T-helper 2 cell treated with Interferon-gamma antibody and Interleukin-4, amounts not matched to agents 5 μg/mL and 100 μg/mL, for 36 hours (primary cell): Measurements from ENCODE around the gene TUBB3.

Source experiments
- DNase-seq: peaks from one replicate; pipeline ENCODE4 v3.0.0; 2021; ENCODE audit warnings: low spot score
- H3K27ac Mint-ChIP-seq: one replicate; pipeline ENCODE4 v1.8.0; 2021; ENCODE audit warnings: mild to moderate bottlenecking, mixed read lengths
- H3K27me3 Mint-ChIP-seq: one replicate; pipeline ENCODE4 v1.8.0; 2021; ENCODE audit warnings: low read depth, mixed read lengths
- H3K36me3 Mint-ChIP-seq: one replicate; pipeline ENCODE4 v1.8.0; 2021; ENCODE audit warnings: low read depth, mixed read lengths
- H3K4me1 Mint-ChIP-seq: one replicate; pipeline ENCODE4 v1.8.0; 2021; ENCODE audit warnings: low read depth, mixed read lengths
- H3K4me3 Mint-ChIP-seq: one replicate; pipeline ENCODE4 v1.8.0; 2022; ENCODE audit warnings: mild to moderate bottlenecking, moderate library complexity, mixed read lengths
- H3K9me3 Mint-ChIP-seq: one replicate; pipeline ENCODE4 v1.8.0; 2021; ENCODE audit warnings: mixed read lengths

The TUBB3 gene

DNA sequence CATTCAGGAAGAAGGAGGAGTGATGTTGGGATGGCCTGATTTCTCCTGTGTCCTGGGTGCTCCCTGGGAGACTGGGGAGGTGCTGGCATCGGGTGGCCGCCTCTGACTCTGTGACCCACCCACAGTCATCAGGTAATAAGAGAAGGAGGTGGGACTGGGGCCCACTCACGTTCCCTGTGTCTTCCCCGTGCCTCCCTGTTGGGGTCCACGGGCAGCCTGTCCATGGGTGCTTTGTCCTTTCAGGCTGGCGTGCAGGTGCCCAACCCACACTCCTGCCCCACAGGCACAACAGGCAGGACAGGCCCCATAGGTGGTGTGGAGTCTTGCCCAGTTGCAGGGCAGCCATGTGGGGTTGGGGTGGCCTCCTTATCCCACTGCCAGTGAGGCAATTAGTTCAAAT, 29.4 kb downstream of the TUBB3 start:
- no peak overlapping the region for H3K4me3 Mint-ChIP-seq
- no peaks in the 10 kb centered on the region for H3K36me3 Mint-ChIP-seq
- no peaks in the 10 kb centered on the region for H3K4me1 Mint-ChIP-seq
- peaks cover 14% of the 10 kb centered on the region for H3K27me3 Mint-ChIP-seq
- DNase-seq: no peak
- no peak overlapping the region for H3K27ac Mint-ChIP-seq
- H3K9me3 Mint-ChIP-seq: no peaks in the 10 kb centered on the region

DNA sequence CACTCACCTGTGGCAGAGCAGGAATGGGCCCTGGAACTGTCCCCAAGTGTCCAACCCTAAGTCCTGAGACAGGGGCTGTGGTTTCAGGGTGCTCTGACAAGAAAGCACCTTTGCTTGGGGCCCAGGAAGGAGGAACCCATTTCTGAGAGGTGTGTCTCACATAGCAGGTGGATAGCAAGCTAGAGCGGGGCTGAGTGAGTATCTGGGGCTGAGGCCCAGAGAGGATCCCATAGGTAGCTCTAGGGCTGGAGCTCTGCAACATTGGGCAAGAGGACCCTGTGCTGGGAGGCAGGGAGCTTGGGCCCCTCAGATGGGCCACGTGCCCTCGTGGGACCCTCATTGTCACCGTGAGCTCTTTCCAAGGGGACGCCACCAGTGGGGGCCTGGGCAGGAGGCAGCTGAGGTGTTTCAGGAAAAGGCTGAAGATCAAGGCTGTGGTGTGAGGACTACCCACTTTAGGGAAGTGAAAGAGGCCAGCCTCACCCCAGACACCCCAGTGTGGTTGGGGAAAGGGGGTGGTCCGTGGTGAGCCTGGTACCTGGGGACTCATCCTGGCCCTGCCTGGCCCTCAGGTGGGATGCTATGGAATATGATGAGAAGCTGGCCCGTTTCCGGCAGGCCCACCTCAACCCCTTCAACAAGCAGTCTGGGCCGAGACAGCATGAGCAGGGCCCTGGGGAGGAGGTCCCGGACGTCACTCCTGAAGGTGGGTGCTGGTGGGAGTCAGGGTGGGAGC, 30.7 kb downstream of the TUBB3 start:
- no peak for DNase-seq
- Mint-ChIP-seq H3K4me1 (no peaks in the 10 kb centered on the region), H3K9me3 (no peaks in the 10 kb centered on the region), H3K36me3 (no peaks in the 10 kb centered on the region), H3K27ac (no peak overlapping the region), H3K4me3 (no peak overlapping the region), H3K27me3 (peaks cover 10% of the 10 kb centered on the region)

DNA sequence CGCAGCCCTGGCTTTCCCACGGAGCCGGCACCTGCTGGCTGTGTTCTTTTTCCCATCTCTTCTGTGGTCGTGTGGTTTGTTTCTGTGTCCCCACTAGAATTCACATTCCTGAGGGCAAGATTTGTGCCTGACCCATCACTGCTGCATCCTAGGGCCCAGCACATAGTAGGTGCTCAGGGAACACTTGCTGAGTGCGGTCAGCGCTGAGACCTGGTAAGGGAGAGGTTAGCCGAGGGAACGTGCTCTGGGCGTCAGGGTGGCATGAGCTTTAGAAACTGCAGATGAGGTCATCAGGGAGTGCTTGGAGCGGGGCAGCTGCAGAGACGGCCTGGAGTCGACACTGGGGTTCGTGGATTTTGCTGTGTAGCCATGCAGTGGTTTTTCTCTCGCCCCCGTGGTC, 31.3 kb downstream of the TUBB3 start:
- no peak overlapping the region for H3K27ac Mint-ChIP-seq
- H3K27me3 Mint-ChIP-seq: peaks cover 10% of the 10 kb centered on the region
- no peaks in the 10 kb centered on the region for H3K36me3 Mint-ChIP-seq
- no peaks in the 10 kb centered on the region for H3K4me1 Mint-ChIP-seq
- no peak overlapping the region for H3K4me3 Mint-ChIP-seq
- no peak for DNase-seq
- no peaks in the 10 kb centered on the region for H3K9me3 Mint-ChIP-seq

DNA sequence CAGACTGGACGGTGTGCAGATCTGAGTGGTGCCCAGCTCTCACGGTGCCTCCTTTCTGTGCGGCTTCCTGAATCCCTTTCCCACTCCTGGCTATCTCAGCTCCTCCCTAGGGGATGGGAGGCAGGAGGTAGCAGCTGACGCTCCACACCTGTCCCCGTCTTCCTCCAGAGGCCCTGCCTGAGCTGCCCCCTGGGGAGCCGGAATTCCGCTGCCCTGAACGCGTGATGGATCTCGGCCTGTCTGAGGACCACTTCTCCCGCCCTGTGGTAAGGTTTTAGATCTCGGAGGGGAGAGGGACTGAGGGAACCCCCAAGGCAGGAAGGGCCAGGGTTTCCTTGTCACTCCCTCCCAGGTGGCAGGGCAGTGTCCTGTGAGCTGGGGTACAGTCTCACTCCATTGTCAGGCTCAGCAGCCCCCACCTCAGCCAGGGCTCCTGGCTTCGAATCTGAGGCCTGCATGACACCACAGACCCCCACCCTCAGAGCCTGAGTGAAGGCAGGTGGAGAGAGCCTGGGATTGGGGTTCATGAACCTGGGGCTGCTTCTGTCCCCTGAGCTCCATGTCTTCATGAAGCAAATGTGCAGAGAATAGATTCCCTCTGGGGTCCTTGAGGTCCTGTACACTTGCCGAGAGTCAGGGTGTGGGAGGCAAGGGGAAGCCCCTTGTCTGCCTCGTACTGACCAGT, 32.0 kb downstream of the TUBB3 start:
- Mint-ChIP-seq H3K4me3 (no peak overlapping the region), H3K36me3 (no peaks in the 10 kb centered on the region), H3K27ac (no peak overlapping the region), H3K9me3 (no peaks in the 10 kb centered on the region), H3K27me3 (peaks cover 3% of the 10 kb centered on the region), H3K4me1 (no peaks in the 10 kb centered on the region)
- no peak for DNase-seq

DNA sequence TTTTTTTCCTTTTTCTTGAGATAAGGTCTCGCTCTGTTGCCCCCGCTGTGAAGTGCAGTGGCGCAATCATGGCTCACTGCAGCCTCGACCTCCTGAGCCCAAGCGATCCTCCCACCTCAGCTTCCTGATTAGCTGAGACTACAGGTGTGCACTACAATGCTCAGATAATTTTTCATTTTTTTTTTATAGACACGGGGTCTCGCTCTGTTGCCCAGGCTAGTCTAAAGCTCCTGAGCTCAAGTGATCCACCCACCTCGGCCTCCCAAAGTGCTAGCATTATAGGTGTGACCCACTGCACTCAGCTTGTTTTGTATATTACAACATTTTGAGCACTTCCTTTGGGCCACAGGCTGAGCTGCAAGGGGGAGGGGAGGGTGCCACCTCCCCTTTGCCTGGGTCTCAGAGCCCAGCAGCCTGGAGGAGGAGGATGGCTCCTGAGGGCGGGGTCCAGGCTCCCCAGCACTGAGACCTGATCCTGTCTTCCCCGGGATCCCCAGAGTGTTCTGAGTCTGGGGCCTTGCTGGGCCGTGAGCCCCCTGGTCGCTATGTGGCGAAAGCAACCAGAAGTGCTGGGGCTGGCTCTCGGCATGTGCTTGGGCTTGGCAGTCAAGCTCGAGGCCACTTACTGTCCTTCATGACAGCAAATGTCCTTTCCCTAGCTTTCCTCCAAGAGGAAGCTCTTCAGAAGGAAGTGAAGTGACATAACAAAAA, 33.5 kb downstream of the TUBB3 start:
- no peak for DNase-seq
- Mint-ChIP-seq H3K4me1 (no peaks in the 10 kb centered on the region), H3K4me3 (no peak overlapping the region), H3K27ac (no peak overlapping the region), H3K9me3 (no peaks in the 10 kb centered on the region), H3K27me3 (no peaks in the 10 kb centered on the region), H3K36me3 (no peaks in the 10 kb centered on the region)

DNA sequence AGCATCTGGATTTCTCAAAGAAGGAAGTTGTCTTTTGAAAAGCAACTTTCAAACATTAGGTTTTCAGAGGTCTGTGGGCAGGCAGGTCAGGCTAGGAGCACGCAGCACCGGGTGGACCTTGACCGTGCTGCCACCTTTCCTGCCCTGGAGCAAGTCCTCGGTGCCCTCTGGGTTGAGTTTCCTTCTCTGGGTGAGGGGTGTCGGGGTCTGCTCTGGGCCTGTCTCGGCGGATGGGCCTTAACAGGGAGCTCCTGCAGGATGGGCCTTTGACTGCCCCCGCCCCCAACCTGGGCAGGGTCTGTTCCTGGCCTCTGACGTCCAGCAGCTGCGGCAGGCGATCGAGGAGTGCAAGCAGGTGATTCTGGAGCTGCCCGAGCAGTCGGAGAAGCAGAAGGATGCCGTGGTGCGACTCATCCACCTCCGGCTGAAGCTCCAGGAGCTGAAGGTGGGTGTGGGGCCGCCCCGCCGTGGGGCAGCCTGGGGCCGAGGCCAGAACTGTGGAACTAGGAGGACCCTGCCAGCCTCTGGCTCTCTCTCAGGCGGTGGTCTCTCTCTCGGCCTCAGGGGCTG, 34.2 kb downstream of the TUBB3 start:
- Mint-ChIP-seq H3K36me3 (no peaks in the 10 kb centered on the region), H3K4me1 (no peaks in the 10 kb centered on the region), H3K27me3 (no peaks in the 10 kb centered on the region), H3K4me3 (no peak overlapping the region), H3K9me3 (no peaks in the 10 kb centered on the region), H3K27ac (no peak overlapping the region)
- DNase-seq: no peak

DNA sequence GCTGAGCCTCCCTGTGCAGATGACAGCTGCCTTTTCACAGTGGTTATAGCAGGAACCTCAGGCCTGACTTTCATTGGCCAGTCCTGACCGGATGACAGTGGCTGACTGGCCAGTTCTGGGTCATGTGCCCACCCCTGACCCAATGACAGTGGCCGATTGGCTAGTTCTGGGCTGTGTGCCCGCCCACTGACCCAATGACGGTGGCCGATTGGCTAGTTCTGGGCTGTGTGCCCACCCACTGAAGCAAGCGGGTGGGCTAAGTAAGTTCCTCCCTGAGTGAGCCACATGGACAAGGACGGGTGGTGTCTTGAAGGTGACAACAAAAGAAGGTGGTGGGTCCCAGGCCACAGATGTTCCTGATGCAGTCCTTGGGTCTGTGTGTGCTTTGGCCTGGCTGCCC, 34.9 kb downstream of the TUBB3 start:
- Mint-ChIP-seq H3K9me3 (no peaks in the 10 kb centered on the region), H3K27ac (no peak overlapping the region), H3K4me3 (no peak overlapping the region), H3K4me1 (no peaks in the 10 kb centered on the region), H3K27me3 (no peaks in the 10 kb centered on the region), H3K36me3 (no peaks in the 10 kb centered on the region)
- DNase-seq: no peak

DNA sequence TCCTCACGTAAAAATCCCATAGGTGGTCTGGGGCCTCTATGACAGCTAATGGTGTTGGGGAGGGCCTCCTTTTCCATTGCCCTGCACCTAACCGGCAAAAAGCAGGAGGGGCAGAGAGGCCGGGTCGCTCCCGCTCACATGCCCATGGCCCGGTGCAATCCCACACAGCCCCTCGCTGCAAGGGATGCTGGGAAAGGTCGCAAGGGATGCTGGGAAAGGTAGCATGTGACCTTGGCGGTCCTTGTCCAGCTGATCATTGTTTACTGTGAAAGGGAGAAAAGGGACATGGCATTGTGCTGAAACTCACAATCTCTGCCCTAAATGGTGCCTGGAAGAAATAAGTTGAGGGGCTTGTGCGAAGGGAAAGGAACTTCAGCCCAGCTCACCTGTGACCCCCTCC, 35.5 kb downstream of the TUBB3 start:
- H3K36me3 Mint-ChIP-seq: no peaks in the 10 kb centered on the region
- H3K27ac Mint-ChIP-seq: no peak overlapping the region
- H3K4me3 Mint-ChIP-seq: no peak overlapping the region
- no peaks in the 10 kb centered on the region for H3K27me3 Mint-ChIP-seq
- H3K4me1 Mint-ChIP-seq: no peaks in the 10 kb centered on the region
- H3K9me3 Mint-ChIP-seq: no peaks in the 10 kb centered on the region
- no peak for DNase-seq

DNA sequence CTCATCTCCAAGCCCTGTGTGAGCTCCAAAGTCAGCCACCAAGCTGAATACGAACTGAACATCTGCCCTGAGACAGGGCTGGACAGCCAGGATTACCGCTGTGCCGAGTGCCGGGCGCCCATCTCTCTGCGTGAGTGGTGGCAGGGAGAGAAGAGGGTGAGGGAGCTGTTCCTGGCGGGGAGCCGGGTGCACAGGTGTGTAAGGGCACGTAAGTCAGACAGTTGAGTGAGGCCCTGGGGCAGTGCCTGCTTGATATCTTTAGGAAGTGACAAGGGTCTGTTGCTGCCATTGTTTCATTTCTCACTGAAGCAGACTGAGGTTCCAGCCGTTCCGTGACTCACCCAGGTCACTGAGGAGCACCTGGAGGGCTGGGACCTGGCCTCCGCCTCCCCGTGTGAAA, 37.8 kb downstream of the TUBB3 start:
- Mint-ChIP-seq H3K9me3 (no peaks in the 10 kb centered on the region), H3K27me3 (no peaks in the 10 kb centered on the region), H3K4me3 (no peak overlapping the region), H3K36me3 (no peaks in the 10 kb centered on the region), H3K27ac (no peak overlapping the region), H3K4me1 (no peaks in the 10 kb centered on the region)
- DNase-seq: no peak

DNA sequence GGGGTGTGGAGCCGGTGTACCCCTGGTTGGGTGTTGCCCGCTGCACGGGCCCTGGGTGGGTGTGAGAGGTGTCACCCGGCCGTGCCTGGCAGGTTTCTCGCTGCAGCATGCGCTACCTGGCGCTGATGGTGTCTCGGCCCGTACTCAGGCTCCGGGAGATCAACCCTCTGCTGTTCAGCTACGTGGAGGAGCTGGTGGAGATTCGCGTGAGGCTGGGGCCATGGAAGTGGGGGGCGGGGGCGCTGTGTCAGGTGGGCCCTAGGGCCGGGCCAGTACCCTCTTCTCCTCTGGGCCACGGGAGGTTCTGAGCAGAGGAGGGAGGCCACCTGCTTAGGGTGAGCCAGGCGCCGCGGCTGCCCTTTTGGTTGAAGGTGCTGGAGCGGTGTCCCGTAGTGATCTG, 38.8 kb downstream of the TUBB3 start:
- no peaks in the 10 kb centered on the region for H3K36me3 Mint-ChIP-seq
- no peak for DNase-seq
- no peak overlapping the region for H3K4me3 Mint-ChIP-seq
- H3K9me3 Mint-ChIP-seq: no peaks in the 10 kb centered on the region
- H3K27me3 Mint-ChIP-seq: no peaks in the 10 kb centered on the region
- no peak overlapping the region for H3K27ac Mint-ChIP-seq
- H3K4me1 Mint-ChIP-seq: no peaks in the 10 kb centered on the region

DNA sequence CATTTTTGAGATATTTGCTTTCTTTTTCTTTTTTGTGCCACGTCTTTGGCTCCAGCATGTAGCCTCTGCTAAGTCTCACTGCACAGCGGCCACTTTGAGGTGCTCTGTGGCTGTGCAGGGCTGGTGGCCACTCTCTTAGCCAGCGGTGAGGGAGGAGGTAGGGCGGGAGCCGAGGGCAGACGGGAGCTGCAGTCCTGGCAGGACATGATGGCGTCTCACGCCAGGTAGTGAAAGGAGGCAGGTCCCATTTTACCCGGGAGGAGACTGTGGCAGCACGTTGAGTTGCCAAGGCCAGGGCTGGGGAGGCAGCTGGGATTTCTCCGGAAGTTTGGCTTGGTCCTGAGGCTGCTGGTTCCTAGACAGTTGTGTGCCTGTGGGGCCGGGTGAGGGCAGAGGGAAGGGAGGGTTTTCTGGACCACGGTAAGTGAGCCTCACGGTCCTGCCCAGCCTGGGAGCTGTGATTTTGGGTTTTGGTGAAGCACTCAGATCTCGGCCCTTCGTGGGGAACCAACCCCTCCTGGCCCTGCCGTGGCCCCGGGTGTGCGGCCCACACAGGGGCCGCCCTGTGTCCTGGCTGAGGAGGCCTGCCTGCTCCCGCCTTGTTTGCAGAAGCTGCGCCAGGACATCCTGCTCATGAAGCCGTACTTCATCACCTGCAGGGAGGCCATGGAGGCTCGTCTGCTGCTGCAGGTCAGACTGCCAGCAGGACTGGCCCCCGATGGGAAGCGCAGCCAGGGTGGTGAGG, 39.8 kb downstream of the TUBB3 start:
- H3K9me3 Mint-ChIP-seq: no peaks in the 10 kb centered on the region
- no peaks in the 10 kb centered on the region for H3K36me3 Mint-ChIP-seq
- no peaks in the 10 kb centered on the region for H3K27me3 Mint-ChIP-seq
- DNase-seq: no peak
- no peak overlapping the region for H3K27ac Mint-ChIP-seq
- no peaks in the 10 kb centered on the region for H3K4me1 Mint-ChIP-seq
- H3K4me3 Mint-ChIP-seq: no peak overlapping the region

DNA sequence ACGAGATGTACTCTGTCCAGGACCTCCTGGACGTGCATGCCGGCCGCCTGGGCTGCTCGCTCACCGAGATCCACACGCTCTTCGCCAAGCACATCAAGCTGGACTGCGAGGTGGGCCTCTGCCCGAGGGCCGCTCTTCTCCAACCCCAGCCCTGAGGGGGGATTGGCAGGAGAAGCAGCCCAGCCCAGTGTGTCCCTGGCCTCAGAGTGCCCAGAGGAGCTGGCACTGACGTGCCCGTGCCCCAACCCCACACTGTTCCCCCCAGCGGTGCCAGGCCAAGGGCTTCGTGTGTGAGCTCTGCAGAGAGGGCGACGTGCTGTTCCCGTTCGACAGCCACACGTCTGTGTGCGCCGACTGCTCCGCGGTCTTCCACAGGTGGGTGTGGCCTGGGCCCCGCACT, 41.1 kb downstream of the TUBB3 start:
- Mint-ChIP-seq H3K27ac (no peak overlapping the region), H3K36me3 (peaks cover 2% of the 10 kb centered on the region), H3K4me1 (no peaks in the 10 kb centered on the region), H3K27me3 (no peaks in the 10 kb centered on the region), H3K9me3 (no peaks in the 10 kb centered on the region), H3K4me3 (no peak overlapping the region)
- DNase-seq: no peak

DNA sequence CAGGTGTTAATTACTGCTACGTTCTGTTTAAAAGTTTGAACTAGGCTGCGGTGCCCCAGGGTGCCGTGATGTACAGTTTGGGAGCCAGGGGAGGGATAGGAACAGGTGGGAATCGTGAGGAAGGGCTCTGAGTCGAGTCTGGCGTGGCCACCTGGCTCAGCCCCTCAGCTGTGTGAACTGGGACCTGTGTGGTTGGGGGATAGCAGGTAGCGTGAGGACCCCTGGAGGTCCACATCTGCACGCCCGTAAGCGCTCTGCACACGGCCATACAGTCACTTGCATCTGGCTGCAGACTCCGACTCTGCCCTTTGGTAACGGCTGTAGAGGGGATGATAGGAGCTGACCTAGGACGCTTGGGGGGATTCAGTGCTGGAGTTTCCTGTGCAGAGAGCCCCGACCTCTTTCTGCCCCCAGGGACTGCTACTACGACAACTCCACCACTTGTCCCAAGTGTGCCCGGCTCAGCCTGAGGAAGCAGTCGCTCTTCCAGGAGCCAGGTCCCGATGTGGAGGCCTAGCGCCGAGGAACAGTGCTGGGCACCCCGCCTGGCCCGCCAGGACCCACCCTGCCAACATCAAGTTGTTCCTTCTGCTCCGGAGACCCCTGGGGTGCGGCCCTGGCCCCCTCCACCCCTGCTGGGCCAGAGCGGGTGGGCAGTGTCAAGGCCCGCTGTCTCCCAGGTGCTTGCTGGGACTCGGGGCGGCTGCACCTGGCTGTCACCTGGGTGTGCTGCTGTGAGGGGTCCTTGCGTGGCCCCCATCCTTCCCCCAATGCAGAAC, 42.5 kb downstream of the TUBB3 start:
- Mint-ChIP-seq H3K9me3 (no peaks in the 10 kb centered on the region), H3K4me3 (no peak overlapping the region), H3K27me3 (no peaks in the 10 kb centered on the region), H3K27ac (no peak overlapping the region), H3K4me1 (peaks cover 2% of the 10 kb centered on the region), H3K36me3 (peaks cover 8% of the 10 kb centered on the region)
- no peak for DNase-seq
